Upper lobe of left lung (tissue), 6 donors: ENCODE measurements around the gene ADGRL1. TPM values are rescaled to one million over a fixed set of nuclear protein-coding genes. Genes with fewer than 3 reads are reported as not detected.

ENCODE experiments used
- ATAC-seq, 2 donors: fragments of 200-7000 bp; cut with Tn5 transposase; one replicate each; pipeline ENCODE4 v1.9.1; 2022; ENCODE audit warnings: mild to moderate bottlenecking in 2 of 2, moderate library complexity in 2 of 2; ENCODE audit not compliant: low FRiP score in 2 of 2
- DNase-seq, 2 donors: peaks; one replicate each; pipeline ENCODE4 v3.0.0-alpha.2; 2019 to 2020
- H3K27ac ChIP-seq, 4 donors: fragments of 200-600 bp; sonication (generic); one replicate each; pipeline ENCODE4 v1.5.1; 2016 to 2019
- H3K27me3 ChIP-seq, 4 donors: fragments of 200-600 bp; sonication (generic); one replicate each; pipeline ENCODE4 v1.5.1; 2017 to 2019
- H3K36me3 ChIP-seq, 4 donors: fragments of 200-600 bp; sonication (generic); one replicate each; pipeline ENCODE4 v1.5.1; 2016 to 2019
- H3K4me1 ChIP-seq, 4 donors: fragments of 200-600 bp; sonication (generic); one replicate each; pipeline ENCODE4 v1.5.1; 2018 to 2019
- H3K4me3 ChIP-seq, 4 donors: fragments of 200-600 bp; sonication (generic); one replicate each; pipeline ENCODE4 v1.5.1; 2017 to 2019; ENCODE audit warnings: mild to moderate bottlenecking in 2 of 4, moderate library complexity in 1 of 4
- H3K9me3 ChIP-seq, 4 donors: fragments of 200-600 bp; sonication (generic); one replicate each; pipeline ENCODE4 v1.5.1; 2018 to 2019
- EP300 ChIP-seq, 4 donors: sonication (generic); formaldehyde crosslinking; IDR thresholded peaks; one replicate each; pipeline ENCODE4 v1.5.1; 2017; ENCODE audit warnings: antibody characterized with exemption in 4 of 4, control low read depth in 2 of 4
- POLR2A ChIP-seq, 4 donors: fragments of 450-650 bp; IDR thresholded peaks; one replicate each; pipeline ENCODE4 v1.5.1; 2016 to 2017; ENCODE audit warnings: antibody characterized with exemption in 4 of 4, mild to moderate bottlenecking in 2 of 4
- POLR2AphosphoS5 ChIP-seq, 2 donors: sonication (generic); formaldehyde crosslinking; IDR thresholded peaks; one replicate each; pipeline ENCODE4 v1.5.1; 2017; ENCODE audit warnings: antibody characterized with exemption in 2 of 2
- WGBS, 2 donors: methylation state at CpG; one replicate each; pipeline ENCODE4 v1.1.5; 2017 to 2018; 5-methylcytosine and 5-hydroxymethylcytosine counted together
- total RNA-seq, 6 donors: library from RNA; depleted of rRNA in 4 of 6; stranded (reverse); fragments of >200 nt in 4 of 6; gene quantifications; one replicate each; pipeline versions ENCODE4 v1.1.0 to v1.2.1, GENCODE V29; 2016 to 2021
- TF ChIP-seq, protein P1 (sequence below), 6 experiments: fragments of 450-650 bp in 4 of 6; fragments of 200-600 bp in 2 of 6; sonication (generic) in 2 of 6; IDR thresholded peaks; one replicate each; pipeline ENCODE4 v1.5.1; 2016 to 2019; ENCODE audit warnings: antibody characterized with exemption in 6 of 6
- donor health status: DM: no; HTN: no; CAD: no; lungs with moderate emphysema.
- donor health status: DM: no; HTN: yes; CAD: no; lungs with severe emphysema.

The ADGRL1 gene
- total RNA-seq, 6 donors from 2014 or later, result 23.5 to 33.2 (median 27.4) TPM

DNA sequence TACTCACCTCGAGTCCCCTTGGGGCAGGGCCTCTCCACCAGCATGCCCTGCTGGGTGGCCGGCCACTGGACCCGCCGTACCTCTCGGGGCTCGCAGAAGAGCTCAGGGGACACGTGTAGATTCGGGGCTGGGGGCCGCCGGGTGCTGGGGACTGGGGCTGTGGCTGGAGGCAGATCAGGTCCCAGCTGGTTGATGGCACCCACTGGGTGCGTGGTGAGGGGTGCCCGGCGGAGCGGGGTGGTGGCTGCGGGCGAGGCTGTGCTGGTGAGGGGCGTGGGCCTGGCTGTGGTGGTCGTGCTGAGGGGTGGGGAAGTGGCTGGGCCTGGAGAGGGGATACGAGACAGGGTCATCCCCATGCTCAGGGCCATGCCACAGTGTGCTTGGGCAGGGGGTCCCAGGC, 44.7 kb downstream of the ADGRL1 start:
- DNase-seq (no peak), ATAC-seq (no peak)
- H3K27me3 ChIP-seq, result no peaks in the 10 kb centered on the region
- WGBS, 2 donors, result 86 to 96% methylated on average over 17 to 19 of the region's 19 CpGs
- peaks cover 2 to 6% (median 3%) of the 10 kb centered on the region in 4 donors for H3K4me1 ChIP-seq
- no peak overlapping the region for H3K27ac ChIP-seq
- H3K4me3 ChIP-seq, result no peak overlapping the region
- TF ChIP-seq, protein P1, sequence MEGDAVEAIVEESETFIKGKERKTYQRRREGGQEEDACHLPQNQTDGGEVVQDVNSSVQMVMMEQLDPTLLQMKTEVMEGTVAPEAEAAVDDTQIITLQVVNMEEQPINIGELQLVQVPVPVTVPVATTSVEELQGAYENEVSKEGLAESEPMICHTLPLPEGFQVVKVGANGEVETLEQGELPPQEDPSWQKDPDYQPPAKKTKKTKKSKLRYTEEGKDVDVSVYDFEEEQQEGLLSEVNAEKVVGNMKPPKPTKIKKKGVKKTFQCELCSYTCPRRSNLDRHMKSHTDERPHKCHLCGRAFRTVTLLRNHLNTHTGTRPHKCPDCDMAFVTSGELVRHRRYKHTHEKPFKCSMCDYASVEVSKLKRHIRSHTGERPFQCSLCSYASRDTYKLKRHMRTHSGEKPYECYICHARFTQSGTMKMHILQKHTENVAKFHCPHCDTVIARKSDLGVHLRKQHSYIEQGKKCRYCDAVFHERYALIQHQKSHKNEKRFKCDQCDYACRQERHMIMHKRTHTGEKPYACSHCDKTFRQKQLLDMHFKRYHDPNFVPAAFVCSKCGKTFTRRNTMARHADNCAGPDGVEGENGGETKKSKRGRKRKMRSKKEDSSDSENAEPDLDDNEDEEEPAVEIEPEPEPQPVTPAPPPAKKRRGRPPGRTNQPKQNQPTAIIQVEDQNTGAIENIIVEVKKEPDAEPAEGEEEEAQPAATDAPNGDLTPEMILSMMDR (IDR thresholded peaks at IDR 0.05), result no peak
- no peak for TF ChIP-seq EP300 (IDR thresholded peaks at IDR 0.05)
- TF ChIP-seq POLR2AphosphoS5 (IDR thresholded peaks at IDR 0.05), result no peak
- TF ChIP-seq POLR2A (IDR thresholded peaks at IDR 0.05), result no peak
- H3K9me3 ChIP-seq, result no peaks in the 10 kb centered on the region
- H3K36me3 ChIP-seq, result peaks cover 0 to 50% (median 40%) of the 10 kb centered on the region in 4 donors

DNA sequence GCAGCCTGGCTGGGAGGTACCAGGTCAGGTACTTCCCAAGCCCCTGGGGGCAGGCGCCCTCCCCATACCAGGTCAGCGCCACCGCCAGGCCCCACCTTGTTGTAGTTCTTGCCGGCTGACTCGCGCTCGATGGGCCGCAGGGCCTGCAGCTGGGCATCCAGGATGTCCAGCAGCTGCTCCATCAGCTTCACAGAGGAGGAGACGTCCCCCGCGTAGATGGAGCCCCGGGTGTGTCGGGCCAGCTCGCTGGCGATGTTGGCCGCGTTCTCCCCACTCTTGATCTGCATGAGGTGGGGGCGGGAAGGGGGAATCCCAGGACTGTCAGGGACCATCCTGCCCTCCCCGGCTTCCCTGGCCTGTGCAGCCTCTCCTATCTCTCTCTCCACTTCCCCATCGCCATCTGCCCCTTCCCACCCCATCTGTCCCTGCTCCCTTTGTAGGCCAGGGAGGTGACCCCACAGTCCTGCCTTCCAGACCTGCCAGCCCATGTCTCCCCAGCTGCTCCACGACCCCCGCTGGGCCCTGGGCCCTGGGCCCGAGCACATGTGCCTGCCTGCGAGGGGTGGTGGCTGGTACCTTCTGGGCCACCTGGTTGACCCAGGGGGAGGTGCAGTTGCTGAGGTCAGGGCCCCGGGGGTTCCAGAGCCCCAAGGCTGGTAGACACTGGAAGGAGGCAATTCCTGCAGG, 45.8 kb downstream of the ADGRL1 start:
- H3K36me3 ChIP-seq, result peaks cover 0 to 61% (median 51%) of the 10 kb centered on the region in 4 donors

DNA sequence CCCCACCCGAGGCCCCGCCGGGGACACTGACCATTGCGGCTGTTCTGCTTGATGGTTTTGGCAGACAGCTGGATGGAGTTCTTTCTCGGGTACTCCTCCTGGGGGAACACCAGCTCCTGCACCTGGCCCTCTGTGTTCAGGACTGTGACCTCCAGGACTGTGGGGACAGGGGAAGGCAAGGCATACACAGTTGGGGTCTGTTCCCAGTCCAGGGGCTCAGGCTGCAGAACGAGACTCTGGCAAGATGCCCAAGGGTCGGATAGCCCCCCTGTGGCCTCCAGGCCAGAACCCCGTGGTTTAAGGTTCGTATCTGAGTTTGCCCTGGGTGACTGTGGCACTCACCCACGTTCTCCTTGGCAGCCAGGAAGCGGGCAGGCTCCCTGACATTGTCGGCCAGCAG, 46.9 kb downstream of the ADGRL1 start:
- H3K27ac ChIP-seq, result no peak overlapping the region
- no peaks in the 10 kb centered on the region for H3K27me3 ChIP-seq
- H3K9me3 ChIP-seq, result no peaks in the 10 kb centered on the region
- no peak overlapping the region for H3K4me3 ChIP-seq
- DNase-seq (no peak), ATAC-seq (no peak)
- no peaks in the 10 kb centered on the region for H3K4me1 ChIP-seq
- TF ChIP-seq POLR2AphosphoS5 (IDR thresholded peaks at IDR 0.05) (no peak), EP300 (IDR thresholded peaks at IDR 0.05) (no peak), POLR2A (IDR thresholded peaks at IDR 0.05) (no peak)
- TF ChIP-seq, protein P1 (IDR thresholded peaks at IDR 0.05), result no peak
- H3K36me3 ChIP-seq, result peaks cover 0 to 70% (median 54%) of the 10 kb centered on the region in 4 donors
- 77 to 81% methylated on average over 5 to 12 of the region's 12 CpGs for WGBS, 2 donors

More for the DNA sequence above, 45.8 kb downstream of the ADGRL1 start:
- Histone ChIP-seq H3K27me3 (no peaks in the 10 kb centered on the region), H3K27ac (no peak overlapping the region), H3K9me3 (no peaks in the 10 kb centered on the region), H3K4me3 (no peak overlapping the region), H3K4me1 (no peaks in the 10 kb centered on the region)
- TF ChIP-seq EP300 (IDR thresholded peaks at IDR 0.05) (no peak), POLR2A (IDR thresholded peaks at IDR 0.05) (no peak), POLR2AphosphoS5 (IDR thresholded peaks at IDR 0.05) (no peak)
- TF ChIP-seq, protein P1 (IDR thresholded peaks at IDR 0.05), result no peak
- no peak for DNase-seq
- no peak for ATAC-seq
- WGBS, 2 donors, result 89 to 95% methylated on average over 8 to 25 of the region's 25 CpGs

DNA sequence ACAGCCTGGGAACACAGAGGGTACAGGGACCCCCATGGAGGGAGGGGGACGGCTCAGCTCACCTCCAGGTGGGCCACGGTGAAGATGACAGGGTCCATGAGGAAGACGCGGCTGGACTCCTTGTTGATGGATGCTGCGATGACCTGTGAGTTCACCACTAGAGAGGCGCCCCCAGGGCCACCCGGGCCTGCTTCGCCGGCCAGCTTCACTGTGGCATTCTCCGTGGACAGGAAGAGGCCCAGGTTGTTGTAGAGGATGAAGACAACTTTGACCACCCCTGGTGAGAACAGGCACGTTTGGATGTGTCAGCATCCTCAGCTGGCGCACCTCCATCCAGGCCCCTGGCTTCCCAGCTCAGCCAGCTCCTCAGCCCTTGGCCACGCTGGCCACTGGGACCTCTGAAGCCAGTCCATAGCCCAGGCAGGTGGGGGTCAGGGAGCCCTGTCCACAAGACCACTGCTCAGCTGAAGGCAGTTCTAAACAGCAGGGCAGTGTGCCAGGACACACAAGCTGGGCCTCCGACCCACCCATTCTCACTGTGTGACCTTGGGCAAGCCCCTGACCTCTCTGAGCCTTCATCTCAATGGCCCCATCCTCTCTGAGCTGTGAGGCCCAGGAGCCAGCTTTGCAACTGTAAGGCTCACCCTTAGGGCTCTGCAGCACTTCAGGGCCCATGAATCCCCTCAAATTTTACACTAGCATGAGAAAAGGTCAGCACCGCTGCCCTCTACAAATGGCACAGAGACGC, 47.5 kb downstream of the ADGRL1 start:
- H3K4me1 ChIP-seq, result no peaks in the 10 kb centered on the region
- no peak overlapping the region for H3K4me3 ChIP-seq
- no peak for ATAC-seq
- H3K36me3 ChIP-seq, result peaks cover 0 to 72% (median 54%) of the 10 kb centered on the region in 4 donors
- DNase-seq, result no peak
- WGBS, 2 donors, result 92 to 94% methylated on average over 3 to 15 of the region's 16 CpGs
- TF ChIP-seq EP300 (IDR thresholded peaks at IDR 0.05) (no peak), POLR2AphosphoS5 (IDR thresholded peaks at IDR 0.05) (no peak), POLR2A (IDR thresholded peaks at IDR 0.05) (no peak)
- TF ChIP-seq, protein P1 (IDR thresholded peaks at IDR 0.05), result no peak
- no peak overlapping the region for H3K27ac ChIP-seq
- H3K9me3 ChIP-seq, result no peaks in the 10 kb centered on the region
- H3K27me3 ChIP-seq, result no peaks in the 10 kb centered on the region
